ENCODE data around the gene PPP1R1B.

PPP1R1B gene

DNA sequence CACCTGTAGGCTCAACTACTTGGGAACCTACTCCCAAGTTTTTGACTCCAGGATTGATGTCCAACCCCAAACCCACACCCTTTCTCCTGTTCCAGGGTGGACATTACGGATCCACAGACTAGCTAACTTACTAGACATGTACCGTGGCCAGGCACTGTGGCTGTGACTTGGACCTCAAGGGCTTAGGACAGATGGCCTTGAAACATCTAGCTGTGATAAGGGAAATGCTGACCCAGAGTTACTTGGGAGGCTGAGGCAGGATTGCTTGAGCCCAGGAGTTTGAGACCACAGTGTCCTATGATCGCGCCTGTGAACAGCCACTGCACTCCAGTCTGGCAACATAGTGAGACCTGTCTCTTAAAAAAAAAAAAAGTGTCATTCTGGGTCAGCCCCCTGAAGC, 14.3 kb downstream of the PPP1R1B start:
- no peak for DNase-seq (ENCODE audit: low read depth, low spot score)
- no peak overlapping the region for H3K4me3 ChIP-seq (ENCODE audit: low read depth, low read length)
- ChIA-PET POLR2A (no interaction called here), CTCF (interaction anchor here (0.7 to 28.8 kb wide), 3 partner anchors 11 to 118 kb away, joined by 3 to 822 read pairs (median 86); partner anchors contain the start of gene PPP1R1B)
- TF ChIP-seq CTCF (IDR thresholded peaks at IDR 0.05; ENCODE audit: insufficient read depth, low read length, missing control alignments), result no peak

GRCh38 chr17:39641883-39642282, 15.1 kb downstream of the PPP1R1B start:
- no peak overlapping the region for H3K4me3 ChIP-seq (ENCODE audit: low read depth, low read length)
- TF ChIP-seq CTCF (IDR thresholded peaks at IDR 0.05; ENCODE audit: insufficient read depth, low read length, missing control alignments), result no peak
- ChIA-PET POLR2A (no interaction called here), CTCF (interaction anchor here (0.7 to 28.8 kb wide), 3 partner anchors 10 to 119 kb away, joined by 3 to 822 read pairs (median 86); partner anchors contain the start of gene PPP1R1B)
- no peak for DNase-seq (ENCODE audit: low read depth, low spot score)

DNA sequence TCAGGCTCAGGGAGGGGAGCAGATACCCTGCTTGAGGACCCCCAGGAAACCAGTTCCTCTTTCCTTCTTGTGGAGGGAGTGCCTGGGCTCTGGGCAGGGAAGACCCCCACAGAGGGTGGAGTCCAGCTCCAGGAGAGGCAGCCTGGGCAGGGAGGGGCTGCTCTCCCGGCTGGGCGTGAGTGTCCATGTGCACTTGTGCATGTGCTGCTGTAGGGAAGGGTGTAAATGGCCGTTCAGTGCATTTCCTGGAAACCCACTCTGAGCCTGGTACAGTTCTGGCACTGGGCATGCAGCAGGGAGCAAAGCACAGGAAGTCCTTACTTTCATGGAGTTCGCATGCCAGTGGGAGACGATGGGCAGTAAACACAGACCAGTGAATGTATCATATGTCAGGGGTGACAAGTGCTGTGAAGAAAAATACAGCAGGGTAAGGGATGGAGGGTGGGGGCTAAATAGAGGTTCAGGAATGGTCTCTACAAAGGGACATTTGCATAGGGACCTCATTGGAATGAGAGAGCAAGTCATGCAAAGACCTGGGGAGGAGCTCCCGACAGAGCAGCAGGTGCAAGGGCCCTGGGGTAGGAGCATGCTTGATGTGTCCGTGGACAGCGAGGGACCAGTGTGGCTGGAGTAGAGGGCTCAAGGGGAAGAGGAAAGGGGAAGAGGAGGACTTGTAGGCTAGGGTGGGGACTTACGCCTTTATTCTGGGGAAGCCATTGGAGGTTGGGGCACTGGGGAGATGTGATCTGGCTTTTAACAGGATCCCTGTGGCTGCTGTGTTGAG, 15.7 kb downstream of the PPP1R1B start:
- no peak for TF ChIP-seq CTCF (IDR thresholded peaks at IDR 0.05; ENCODE audit: insufficient read depth, low read length, missing control alignments)
- ChIA-PET CTCF (interaction anchor here (1.7 to 28.8 kb wide), 3 partner anchors 10 to 31 kb away, joined by 4 to 822 read pairs (median 86); partner anchors contain the start of gene PPP1R1B), POLR2A (no interaction called here)

GRCh38 chr17:39643271-39643670, 16.5 kb downstream of the PPP1R1B start:
- DNase-seq (ENCODE audit: low read depth, low spot score), result no peak
- no peak overlapping the region for H3K4me3 ChIP-seq (ENCODE audit: low read depth, low read length)
- ChIA-PET CTCF (interaction anchor here (1.7 to 28.8 kb wide), 3 partner anchors 9 to 30 kb away, joined by 4 to 822 read pairs (median 86); partner anchors contain the start of gene PPP1R1B), POLR2A (no interaction called here)
- TF ChIP-seq CTCF (IDR thresholded peaks at IDR 0.05; ENCODE audit: insufficient read depth, low read length, missing control alignments), result no peak

More for the DNA sequence above, 15.7 kb downstream of the PPP1R1B start:
- no peak for DNase-seq (ENCODE audit: low read depth, low spot score)
- no peak overlapping the region for H3K4me3 ChIP-seq (ENCODE audit: low read depth, low read length)

DNA sequence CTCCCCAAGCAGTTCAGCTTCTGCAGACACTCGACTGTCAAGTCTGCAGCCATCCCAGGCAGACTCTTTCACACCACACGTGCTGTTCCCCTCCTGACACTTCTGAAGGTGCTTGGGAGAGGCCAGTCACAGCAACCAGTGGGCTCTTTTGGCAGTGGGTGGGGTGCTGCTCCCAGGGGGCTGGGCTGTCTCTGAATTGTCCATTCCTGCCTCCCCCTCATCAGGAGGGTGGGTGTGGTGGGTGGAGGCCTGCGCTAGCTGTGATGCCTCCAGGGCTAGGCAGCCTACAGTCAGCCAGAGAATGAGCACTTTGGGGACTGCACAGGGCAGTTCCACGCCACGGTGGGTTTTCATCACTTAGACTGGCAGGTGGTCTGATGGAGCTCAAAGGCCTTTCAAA, 20.5 kb downstream of the PPP1R1B start:
- no peak for DNase-seq (ENCODE audit: low read depth, low spot score)
- ChIA-PET POLR2A (no interaction called here), CTCF (interaction anchor here (0.7 to 28.8 kb wide), 3 partner anchors 9 to 83 kb away, joined by 3 to 822 read pairs (median 3); partner anchors contain the start of genes MIEN1 and PPP1R1B)
- H3K4me3 ChIP-seq (ENCODE audit: low read depth, low read length), result no peak overlapping the region
- no peak for TF ChIP-seq CTCF (IDR thresholded peaks at IDR 0.05; ENCODE audit: insufficient read depth, low read length, missing control alignments)

DNA sequence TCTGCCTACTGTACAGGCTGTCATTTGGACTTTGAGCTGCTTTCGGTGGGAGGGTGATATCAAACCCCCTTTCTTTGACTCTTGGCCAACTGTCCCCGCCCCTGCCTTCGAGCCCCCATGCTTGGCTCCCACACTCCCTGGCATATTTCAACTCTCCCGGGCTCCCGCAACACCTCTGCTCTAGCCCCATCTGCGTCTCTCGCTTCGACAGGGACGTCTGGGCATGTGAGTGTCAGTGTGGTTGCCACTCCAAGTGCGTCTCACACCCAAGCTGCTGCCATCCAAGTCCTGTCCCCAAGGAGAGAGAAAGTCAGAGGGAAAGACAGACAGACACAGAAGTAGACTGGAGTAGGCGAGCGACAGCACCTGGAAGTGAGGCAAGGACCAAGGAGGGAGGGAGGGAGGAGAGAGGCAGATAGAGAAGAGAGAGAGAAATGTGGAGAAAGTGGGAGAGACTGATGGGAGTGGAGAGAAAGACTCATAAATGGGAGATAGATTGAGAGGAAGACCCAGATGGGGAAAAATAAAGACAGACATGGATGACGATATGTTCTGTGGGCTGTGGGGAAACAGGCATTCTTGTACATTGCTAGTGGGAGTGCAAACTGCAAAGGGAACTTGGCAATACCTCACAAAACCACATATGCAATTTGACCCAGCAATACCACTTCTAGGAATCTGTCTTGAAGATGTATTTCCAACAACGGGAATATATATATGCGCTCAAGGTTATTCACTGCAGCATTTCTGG, 22.0 kb downstream of the PPP1R1B start:
- DNase-seq (ENCODE audit: low read depth, low spot score), result peak; percentile 65
- ChIA-PET POLR2A (no interaction called here), CTCF (interaction anchor here (0.9 to 28.8 kb wide), 5 partner anchors 7 to 81 kb away, joined by 3 to 822 read pairs (median 4); partner anchors contain the start of genes MIEN1 and PPP1R1B)
- TF ChIP-seq CTCF (IDR thresholded peaks at IDR 0.05; ENCODE audit: insufficient read depth, low read length, missing control alignments), result no peak
- H3K4me3 ChIP-seq (ENCODE audit: low read depth, low read length), result no peak overlapping the region

Data from AG04449 (cell line).